ENCODE data around the gene BAHD1.
A peak's percentile ranks its signal among the peaks of the same experiment; 100 is the strongest.

BAHD1 gene

GRCh38 chr15:40469776-40470390 is 29.1 kb downstream of the BAHD1 start:
- DNase-seq, result no peak

GRCh38 chr15:40470423-40471104 is 29.8 kb downstream of the BAHD1 start, which contains the start of gene CHST14:
TSS of gene CHST14 (plus strand) at chr15:40470984. CDS start at chr15:40471214, 230 bp downstream.
- peak; percentile 86 for DNase-seq

- DNase-seq, result no peak
Observed at GRCh38 chr15:40471105-40471807, 30.5 kb downstream of the BAHD1 start.

GRCh38 chr15:40471808-40472150 is 31.0 kb downstream of the BAHD1 start:
- no peak for DNase-seq

GRCh38 chr15:40472171-40472727 is 31.5 kb downstream of the BAHD1 start:
- no peak for DNase-seq

GRCh38 chr15:40474581-40474980 is 33.8 kb downstream of the BAHD1 start:
- no peak for DNase-seq

- no peak for DNase-seq
Observed at GRCh38 chr15:40477642-40478327, 37.0 kb downstream of the BAHD1 start.

GRCh38 chr15:40479024-40479423 is 38.3 kb downstream of the BAHD1 start:
- no peak for DNase-seq

- no peak for DNase-seq
Observed at GRCh38 chr15:40481341-40482074, 40.8 kb downstream of the BAHD1 start.

- no peak for DNase-seq
Observed at GRCh38 chr15:40483919-40484318, 43.2 kb downstream of the BAHD1 start.

- DNase-seq, result no peak
Observed at GRCh38 chr15:40486066-40486770, 45.5 kb downstream of the BAHD1 start.

- DNase-seq, result no peak
Observed at GRCh38 chr15:40487816-40488682, 47.3 kb downstream of the BAHD1 start.

GRCh38 chr15:40489274-40490175 is 48.8 kb downstream of the BAHD1 start:
- DNase-seq, result no peak

- no peak for DNase-seq
Observed at GRCh38 chr15:40493089-40493840, 52.5 kb downstream of the BAHD1 start.

GRCh38 chr15:40495516-40495915 is 54.8 kb downstream of the BAHD1 start:
- DNase-seq, result no peak

GRCh38 chr15:40498418-40498817 is 57.7 kb downstream of the BAHD1 start:
- no peak for DNase-seq

- no peak for DNase-seq
Observed at GRCh38 chr15:40498891-40499290, 58.1 kb downstream of the BAHD1 start.

GRCh38 chr15:40499931-40500330 is 59.2 kb downstream of the BAHD1 start:
- no peak for DNase-seq
